ENCODE measurements around the gene GFI1B. TPM values are rescaled to one million over a fixed set of nuclear protein-coding genes. Genes with fewer than 3 reads are reported as not detected.

Gene GFI1B
- total and polyA plus RNA-seq, 2 of the 4 experiments (the other 2 are of a cell fraction) = 0.02 TPM; not detected in 1

GRCh38 chr9:133005957-133006356 lies 27.5 kb downstream of the GFI1B start:
- H2BK120ac ChIP-seq (ENCODE audit: low read depth, low read length) = no peak overlapping the region
- no peak overlapping the region for H2BK20ac ChIP-seq (ENCODE audit: low read depth, low read length)
- H3K9me3 ChIP-seq (ENCODE audit: control insufficient read depth, insufficient read depth, low read length) = no peaks in the 10 kb centered on the region; the same call in 1 of the 2 replicates
- no peak overlapping the region for H3K4me3 ChIP-seq (ENCODE audit: insufficient read depth, low read depth, low read length)
- peak; percentile 46; the same call in 1 of the 2 replicates for TF ChIP-seq CEBPB (IDR thresholded peaks at IDR 0.05; ENCODE audit: low read depth, low read length)
- no peak for TF ChIP-seq CHD1 (IDR thresholded peaks at IDR 0.05; ENCODE audit: low read depth, low read length)
- H3K27me3 ChIP-seq (ENCODE audit: control insufficient read depth, insufficient read depth, low read length) = peaks cover 54% of the 10 kb centered on the region
- no peak overlapping the region for H4K5ac ChIP-seq (ENCODE audit: low read depth, low read length)
- BruUV-seq (replicated peaks) = no TSS peak
- 50% methylated on average over 1 of the region's 3 CpGs; no CpG with 5 or more reads in 1 of the 2 experiments for WGBS, 2 experiments (ENCODE audit: extremely low coverage in 2 of 2, insufficient read length in 1 of 2)
- H3K79me1 ChIP-seq (ENCODE audit: low read depth in 1 of 2, low read length in 2 of 2) = no peaks in the 10 kb centered on the region
- H3K4ac ChIP-seq (ENCODE audit: low read depth, low read length) = no peak overlapping the region
- no peak for ATAC-seq (ENCODE audit: low read depth)
- no peak overlapping the region for H4K8ac ChIP-seq (ENCODE audit: low read depth in 2 of 2, low read length in 2 of 2)
- in situ Hi-C loops (cut with MboI; ENCODE audit: low sequenced_read_pairs) (no loop called here), intact Hi-C loops (cut with micrococcal nuclease) (no loop called here), dilution Hi-C loops (cut with HindIII; ENCODE audit: low sequenced_read_pairs, unreplicated experiment) (no loop called here)
- H3K18ac ChIP-seq (ENCODE audit: low read depth, low read length) = no peak overlapping the region
- H3K14ac ChIP-seq (replicated peaks; ENCODE audit: low read depth, low read length) = no peak overlapping the region
- H3K56ac ChIP-seq (ENCODE audit: extremely low read depth, insufficient read depth, low read length) = no peak overlapping the region
- no peaks in the 10 kb centered on the region for H3K36me3 ChIP-seq (ENCODE audit: control insufficient read depth, insufficient read depth, low read length)
- no peak overlapping the region for H3K9ac ChIP-seq (ENCODE audit: low read depth, low read length)
- no peak overlapping the region for H3K23ac ChIP-seq (ENCODE audit: low read depth, low read length)
- H3K9me1 ChIP-seq (ENCODE audit: insufficient read depth, low read length) = no peaks in the 10 kb centered on the region
- H2BK15ac ChIP-seq (ENCODE audit: low read depth, low read length) = no peak overlapping the region
- H2AK9ac ChIP-seq (replicated peaks; ENCODE audit: low read depth, low read length, poor library complexity) = peak overlapping the region; percentile 52
- no peak overlapping the region for H4K91ac ChIP-seq (ENCODE audit: insufficient read depth, low read depth, low read length)
- no peak overlapping the region for H2AFZ ChIP-seq (replicated peaks; ENCODE audit: low read length, poor library complexity)
- no peak overlapping the region for H2AK5ac ChIP-seq (ENCODE audit: low read depth, low read length)
- POLR2A ChIA-PET (ENCODE audit: unreplicated experiment) = no interaction called here
- DNase-seq = no peak
- CTCF ChIA-PET = interaction anchor here (1.3 kb wide), 1 partner anchor 16 kb away, joined by 3 read pairs; no protein-coding TSS in a partner anchor
- H2BK5ac ChIP-seq (ENCODE audit: low read depth, low read length, poor library complexity, severe bottlenecking) = no peak overlapping the region
- H4K20me1 ChIP-seq (ENCODE audit: insufficient read depth, low read length) = no peaks in the 10 kb centered on the region
- no peak overlapping the region for H3K4me2 ChIP-seq (ENCODE audit: low read depth, low read length)
- H3K27ac ChIP-seq (ENCODE audit: insufficient read depth, low read length) = no peak overlapping the region
- H3K4me1 ChIP-seq (ENCODE audit: control insufficient read depth, insufficient read depth, low read length) = no peaks in the 10 kb centered on the region

Measured in IMR-90 (cell line).